Glutamatergic neuron (in vitro differentiated cells): ENCODE measurements around the gene DUOX1. TPM values are rescaled to one million over a fixed set of nuclear protein-coding genes. Genes with fewer than 3 reads are reported as not detected.
"Not testable (repeated sequence)": the region's sequence is repeated elsewhere in the genome, so short reads cannot be mapped to it uniquely, and the experiment has no call there.

Experiments used
- DNase-seq: peaks from one replicate; pipeline ENCODE4 v3.0.0; 2022
- H3K27ac Mint-ChIP-seq: one replicate; pipeline ENCODE4 v1.8.0; 2020; ENCODE audit warnings: mild to moderate bottlenecking, mixed read lengths, inconsistent platforms; ENCODE audit not compliant: unreplicated experiment
- H3K27me3 Mint-ChIP-seq: one replicate; pipeline ENCODE4 v1.8.0; 2020; ENCODE audit warnings: mild to moderate bottlenecking, moderate library complexity, mixed read lengths, inconsistent platforms; ENCODE audit not compliant: unreplicated experiment
- H3K36me3 Mint-ChIP-seq: one replicate; pipeline ENCODE4 v1.8.0; 2020; ENCODE audit warnings: mild to moderate bottlenecking, mixed read lengths, inconsistent platforms; ENCODE audit not compliant: unreplicated experiment
- H3K4me1 Mint-ChIP-seq: one replicate; pipeline ENCODE4 v1.8.0; 2020; ENCODE audit warnings: mild to moderate bottlenecking, low read depth, mixed read lengths, inconsistent platforms; ENCODE audit not compliant: unreplicated experiment
- H3K4me3 Mint-ChIP-seq: one replicate; pipeline ENCODE4 v1.8.0; 2020; ENCODE audit warnings: mild to moderate bottlenecking, mixed read lengths, inconsistent platforms; ENCODE audit not compliant: unreplicated experiment
- H3K9me3 Mint-ChIP-seq: one replicate; pipeline ENCODE4 v1.8.0; 2020; ENCODE audit warnings: mild to moderate bottlenecking, moderate library complexity, mixed read lengths, inconsistent platforms; ENCODE audit not compliant: unreplicated experiment
- total RNA-seq: library from RNA; stranded (reverse); fragmentation: NEBNext Ultra II Directional; extraction: Animal tissue kit (Norgen Biotek cat#: 25700); gene quantifications from one replicate; pipeline ENCODE4 v1.2.1, GENCODE V29; 2021; ENCODE audit not compliant: unreplicated experiment
- TF ChIP-seq, protein P1 (sequence below): fragments of 200-600 bp; sonication (generic); IDR thresholded peaks from one replicate; pipeline ENCODE4 v1.5.0; 2021; ENCODE audit not compliant: partially characterized antibody, unreplicated experiment

DUOX1 gene
- total RNA-seq, 1 donor from 2014 or later, result not detected

DNA sequence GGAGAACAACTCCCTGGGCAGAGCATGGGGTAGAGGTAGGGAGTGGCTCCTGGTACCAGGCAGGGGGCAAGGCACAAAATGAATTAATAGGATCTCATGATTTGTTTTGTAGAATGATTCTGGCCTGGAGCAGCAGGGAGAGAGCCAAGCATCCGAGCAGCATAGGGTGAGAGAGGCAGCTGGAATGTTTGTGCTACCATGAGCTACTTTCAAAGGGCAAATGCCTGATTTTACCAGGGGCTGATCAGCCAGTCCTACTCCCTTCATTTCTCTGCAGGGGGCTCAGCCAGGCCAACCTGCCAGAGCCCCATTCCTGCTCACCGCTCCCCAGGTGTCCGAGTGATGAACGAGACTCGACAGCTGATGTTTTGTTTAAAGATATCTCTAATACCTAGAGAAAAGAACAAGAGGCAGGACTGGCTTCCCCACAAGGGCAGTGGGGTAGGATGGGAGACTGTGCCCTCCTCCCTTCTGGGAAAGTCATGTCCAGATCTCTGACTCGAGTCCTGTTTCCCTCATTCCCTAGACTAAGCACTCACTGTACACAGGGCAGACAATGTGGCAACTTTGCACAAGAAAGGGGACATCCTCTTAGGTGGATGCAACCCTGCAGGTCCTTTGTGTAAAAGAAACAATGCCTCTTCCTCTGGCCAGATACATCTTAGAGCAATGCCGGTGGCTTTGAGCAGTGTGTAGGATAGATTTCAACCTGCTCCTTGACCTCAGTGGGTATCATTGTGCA is 28.7 kb upstream of the DUOX1 start:
- TF ChIP-seq, protein P1, sequence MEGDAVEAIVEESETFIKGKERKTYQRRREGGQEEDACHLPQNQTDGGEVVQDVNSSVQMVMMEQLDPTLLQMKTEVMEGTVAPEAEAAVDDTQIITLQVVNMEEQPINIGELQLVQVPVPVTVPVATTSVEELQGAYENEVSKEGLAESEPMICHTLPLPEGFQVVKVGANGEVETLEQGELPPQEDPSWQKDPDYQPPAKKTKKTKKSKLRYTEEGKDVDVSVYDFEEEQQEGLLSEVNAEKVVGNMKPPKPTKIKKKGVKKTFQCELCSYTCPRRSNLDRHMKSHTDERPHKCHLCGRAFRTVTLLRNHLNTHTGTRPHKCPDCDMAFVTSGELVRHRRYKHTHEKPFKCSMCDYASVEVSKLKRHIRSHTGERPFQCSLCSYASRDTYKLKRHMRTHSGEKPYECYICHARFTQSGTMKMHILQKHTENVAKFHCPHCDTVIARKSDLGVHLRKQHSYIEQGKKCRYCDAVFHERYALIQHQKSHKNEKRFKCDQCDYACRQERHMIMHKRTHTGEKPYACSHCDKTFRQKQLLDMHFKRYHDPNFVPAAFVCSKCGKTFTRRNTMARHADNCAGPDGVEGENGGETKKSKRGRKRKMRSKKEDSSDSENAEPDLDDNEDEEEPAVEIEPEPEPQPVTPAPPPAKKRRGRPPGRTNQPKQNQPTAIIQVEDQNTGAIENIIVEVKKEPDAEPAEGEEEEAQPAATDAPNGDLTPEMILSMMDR, result no peak
- H3K4me1 Mint-ChIP-seq, result no peaks in the 10 kb centered on the region
- peaks cover 6% of the 10 kb centered on the region for H3K27me3 Mint-ChIP-seq
- no peak overlapping the region for H3K27ac Mint-ChIP-seq
- no peak overlapping the region for H3K4me3 Mint-ChIP-seq
- no peaks in the 10 kb centered on the region for H3K36me3 Mint-ChIP-seq
- peaks cover 3% of the 10 kb centered on the region for H3K9me3 Mint-ChIP-seq
- DNase-seq, result no peak

DNA sequence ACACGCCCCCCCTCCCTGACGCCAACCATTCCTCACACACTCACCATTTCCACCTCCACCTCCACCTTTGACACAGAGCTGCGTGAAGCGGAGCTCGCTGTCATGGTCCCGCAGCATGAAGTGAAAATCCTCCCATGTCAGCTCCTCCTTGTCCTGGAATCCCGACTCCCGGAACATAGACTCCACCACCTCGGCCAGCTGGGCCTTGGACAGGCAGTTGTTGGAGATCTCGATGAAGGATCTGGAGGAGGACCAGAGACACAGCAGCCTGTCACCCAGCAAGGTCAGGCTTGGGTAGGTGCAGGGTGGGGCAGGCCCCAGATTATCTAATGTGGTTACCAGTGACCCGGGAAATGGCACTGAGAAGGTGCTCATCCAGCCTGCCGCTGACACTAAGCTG is 28.0 kb upstream of the DUOX1 start:
- H3K4me3 Mint-ChIP-seq, result no peak overlapping the region
- no peaks in the 10 kb centered on the region for H3K36me3 Mint-ChIP-seq
- peaks cover 3% of the 10 kb centered on the region for H3K9me3 Mint-ChIP-seq
- H3K27me3 Mint-ChIP-seq, result peaks cover 3% of the 10 kb centered on the region
- no peak for DNase-seq
- H3K4me1 Mint-ChIP-seq, result no peaks in the 10 kb centered on the region
- no peak overlapping the region for H3K27ac Mint-ChIP-seq
- TF ChIP-seq, protein P1, result no peak

DNA sequence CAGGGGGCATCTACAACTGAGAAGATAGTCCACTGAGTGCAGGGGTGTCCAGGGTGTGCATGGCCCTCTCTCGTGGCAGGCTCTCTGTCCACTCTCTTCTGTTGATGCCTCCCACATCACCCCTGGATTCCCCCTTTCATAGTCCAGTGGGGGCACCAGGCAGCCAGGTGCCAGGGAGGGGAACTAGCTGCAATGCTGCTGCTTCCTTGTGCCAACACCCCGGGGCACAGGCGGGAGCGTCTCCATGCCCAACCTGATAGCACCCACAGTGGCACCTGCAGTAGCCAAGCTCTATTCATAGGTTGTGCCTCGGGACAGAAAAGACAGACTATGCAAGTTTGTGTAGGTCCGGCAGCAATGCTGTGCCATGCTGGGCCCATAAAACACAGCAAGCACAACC is 27.6 kb upstream of the DUOX1 start:
- Mint-ChIP-seq H3K27me3 (peaks cover 3% of the 10 kb centered on the region), H3K9me3 (peaks cover 3% of the 10 kb centered on the region), H3K27ac (no peak overlapping the region), H3K36me3 (no peaks in the 10 kb centered on the region), H3K4me3 (no peak overlapping the region), H3K4me1 (no peaks in the 10 kb centered on the region)
- TF ChIP-seq, protein P1, result no peak
- DNase-seq, result no peak

DNA sequence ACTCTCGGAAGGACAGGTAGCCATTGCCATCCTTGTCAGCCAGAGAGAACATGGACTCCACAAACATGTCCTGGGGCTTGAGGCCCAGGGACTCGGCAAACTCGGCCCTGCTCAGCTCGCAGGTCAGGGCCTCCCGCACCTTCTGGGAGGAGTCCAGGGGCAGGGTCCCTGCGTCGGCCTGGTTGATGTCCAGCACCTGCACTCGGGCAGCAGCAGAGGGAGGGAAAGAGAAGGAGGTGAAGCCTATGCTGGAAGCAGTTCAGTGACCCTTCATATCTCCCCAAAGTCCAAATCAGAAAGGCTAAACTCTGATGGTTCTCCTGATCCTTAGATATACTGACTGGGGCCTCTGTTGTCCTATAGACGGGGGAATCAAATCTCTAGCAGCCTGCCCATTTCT is 25.6 kb upstream of the DUOX1 start:
- H3K27me3 Mint-ChIP-seq, H3K36me3 Mint-ChIP-seq, DNase-seq, H3K9me3 Mint-ChIP-seq, H3K4me1 Mint-ChIP-seq, H3K27ac Mint-ChIP-seq, H3K4me3 Mint-ChIP-seq: not testable (repeated sequence)

DNA sequence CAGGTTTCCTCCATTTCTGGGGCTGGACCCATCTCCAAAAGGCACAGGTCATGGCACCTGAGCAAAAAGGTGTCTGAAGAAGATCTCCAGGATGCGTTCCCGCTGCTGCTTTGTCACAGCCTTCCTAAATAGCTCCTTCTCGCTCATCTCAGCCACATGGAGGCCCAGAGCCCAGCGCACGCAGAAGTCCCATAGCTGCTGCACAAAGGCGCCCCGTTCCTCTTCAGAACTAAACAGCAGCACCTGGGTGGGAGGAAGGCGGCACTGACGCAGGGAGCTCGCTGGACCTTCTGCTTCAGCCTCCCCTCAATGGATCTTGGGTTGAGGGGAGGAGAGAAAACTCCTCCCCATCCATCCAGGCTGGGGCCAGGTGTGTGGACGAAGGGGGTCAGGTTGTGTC is 24.2 kb upstream of the DUOX1 start:
- H3K4me1 Mint-ChIP-seq, result no peaks in the 10 kb centered on the region
- TF ChIP-seq, protein P1, result no peak
- no peak overlapping the region for H3K27ac Mint-ChIP-seq
- peaks cover 11% of the 10 kb centered on the region for H3K27me3 Mint-ChIP-seq
- H3K9me3 Mint-ChIP-seq, result peaks cover 3% of the 10 kb centered on the region
- no peaks in the 10 kb centered on the region for H3K36me3 Mint-ChIP-seq
- no peak for DNase-seq
- H3K4me3 Mint-ChIP-seq, result no peak overlapping the region
